Measurements from ENCODE around the gene ACSL6. TPM values are rescaled to one million over a fixed set of nuclear protein-coding genes. Genes with fewer than 3 reads are reported as not detected.

ACSL6 gene
- total RNA-seq, 1 experiment from 2014 or later = 4.8 TPM

DNA sequence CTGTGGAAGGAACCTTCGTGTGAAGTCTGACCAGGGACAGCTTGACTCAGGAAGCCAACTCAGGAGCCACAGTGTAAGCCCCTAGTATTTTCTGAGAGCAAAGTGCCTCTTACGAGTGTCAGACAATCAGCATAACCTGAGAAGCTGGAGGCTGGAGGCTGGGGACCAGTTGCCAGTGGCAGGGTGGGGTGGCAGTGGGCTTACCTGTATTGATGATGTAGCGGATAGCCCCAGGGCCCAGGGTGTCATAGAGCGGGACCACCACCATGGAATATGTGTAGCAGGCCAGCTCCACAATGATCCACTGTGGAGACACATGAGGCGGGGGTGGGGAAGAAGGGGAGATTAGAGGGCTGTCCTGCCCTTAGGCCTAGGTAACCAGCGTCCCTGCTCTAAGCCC is 22.9 kb downstream of the ACSL6 start (continued):
- TF ChIP-seq, protein P1, sequence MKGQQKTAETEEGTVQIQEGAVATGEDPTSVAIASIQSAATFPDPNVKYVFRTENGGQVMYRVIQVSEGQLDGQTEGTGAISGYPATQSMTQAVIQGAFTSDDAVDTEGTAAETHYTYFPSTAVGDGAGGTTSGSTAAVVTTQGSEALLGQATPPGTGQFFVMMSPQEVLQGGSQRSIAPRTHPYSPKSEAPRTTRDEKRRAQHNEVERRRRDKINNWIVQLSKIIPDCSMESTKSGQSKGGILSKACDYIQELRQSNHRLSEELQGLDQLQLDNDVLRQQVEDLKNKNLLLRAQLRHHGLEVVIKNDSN (CRISPR knock-in tag; IDR thresholded peaks at IDR 0.05) = no peak
- TF ChIP-seq CREM (CRISPR knock-in tag; IDR thresholded peaks at IDR 0.05) = no peak
- no peak for TF ChIP-seq ZNF138 (CRISPR knock-in tag; conservative IDR thresholded peaks at IDR 0.05)
- no peak for TF ChIP-seq ATF1 (CRISPR knock-in tag; IDR thresholded peaks at IDR 0.05)
- TF ChIP-seq, protein P2, sequence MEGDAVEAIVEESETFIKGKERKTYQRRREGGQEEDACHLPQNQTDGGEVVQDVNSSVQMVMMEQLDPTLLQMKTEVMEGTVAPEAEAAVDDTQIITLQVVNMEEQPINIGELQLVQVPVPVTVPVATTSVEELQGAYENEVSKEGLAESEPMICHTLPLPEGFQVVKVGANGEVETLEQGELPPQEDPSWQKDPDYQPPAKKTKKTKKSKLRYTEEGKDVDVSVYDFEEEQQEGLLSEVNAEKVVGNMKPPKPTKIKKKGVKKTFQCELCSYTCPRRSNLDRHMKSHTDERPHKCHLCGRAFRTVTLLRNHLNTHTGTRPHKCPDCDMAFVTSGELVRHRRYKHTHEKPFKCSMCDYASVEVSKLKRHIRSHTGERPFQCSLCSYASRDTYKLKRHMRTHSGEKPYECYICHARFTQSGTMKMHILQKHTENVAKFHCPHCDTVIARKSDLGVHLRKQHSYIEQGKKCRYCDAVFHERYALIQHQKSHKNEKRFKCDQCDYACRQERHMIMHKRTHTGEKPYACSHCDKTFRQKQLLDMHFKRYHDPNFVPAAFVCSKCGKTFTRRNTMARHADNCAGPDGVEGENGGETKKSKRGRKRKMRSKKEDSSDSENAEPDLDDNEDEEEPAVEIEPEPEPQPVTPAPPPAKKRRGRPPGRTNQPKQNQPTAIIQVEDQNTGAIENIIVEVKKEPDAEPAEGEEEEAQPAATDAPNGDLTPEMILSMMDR (IDR thresholded peaks at IDR 0.05) = no peak
- no peak for TF ChIP-seq NR1H2 (CRISPR knock-in tag; IDR thresholded peaks at IDR 0.05)
- TF ChIP-seq ZNF121 (CRISPR knock-in tag; IDR thresholded peaks at IDR 0.05) = no peak
- TF ChIP-seq, protein P3, sequence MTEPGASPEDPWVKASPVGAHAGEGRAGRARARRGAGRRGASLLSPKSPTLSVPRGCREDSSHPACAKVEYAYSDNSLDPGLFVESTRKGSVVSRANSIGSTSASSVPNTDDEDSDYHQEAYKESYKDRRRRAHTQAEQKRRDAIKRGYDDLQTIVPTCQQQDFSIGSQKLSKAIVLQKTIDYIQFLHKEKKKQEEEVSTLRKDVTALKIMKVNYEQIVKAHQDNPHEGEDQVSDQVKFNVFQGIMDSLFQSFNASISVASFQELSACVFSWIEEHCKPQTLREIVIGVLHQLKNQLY (CRISPR knock-in tag; IDR thresholded peaks at IDR 0.05) = no peak
- TF ChIP-seq, protein P4, sequence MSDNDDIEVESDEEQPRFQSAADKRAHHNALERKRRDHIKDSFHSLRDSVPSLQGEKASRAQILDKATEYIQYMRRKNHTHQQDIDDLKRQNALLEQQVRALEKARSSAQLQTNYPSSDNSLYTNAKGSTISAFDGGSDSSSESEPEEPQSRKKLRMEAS (CRISPR knock-in tag; IDR thresholded peaks at IDR 0.05) = no peak
- TF ChIP-seq, protein P5, sequence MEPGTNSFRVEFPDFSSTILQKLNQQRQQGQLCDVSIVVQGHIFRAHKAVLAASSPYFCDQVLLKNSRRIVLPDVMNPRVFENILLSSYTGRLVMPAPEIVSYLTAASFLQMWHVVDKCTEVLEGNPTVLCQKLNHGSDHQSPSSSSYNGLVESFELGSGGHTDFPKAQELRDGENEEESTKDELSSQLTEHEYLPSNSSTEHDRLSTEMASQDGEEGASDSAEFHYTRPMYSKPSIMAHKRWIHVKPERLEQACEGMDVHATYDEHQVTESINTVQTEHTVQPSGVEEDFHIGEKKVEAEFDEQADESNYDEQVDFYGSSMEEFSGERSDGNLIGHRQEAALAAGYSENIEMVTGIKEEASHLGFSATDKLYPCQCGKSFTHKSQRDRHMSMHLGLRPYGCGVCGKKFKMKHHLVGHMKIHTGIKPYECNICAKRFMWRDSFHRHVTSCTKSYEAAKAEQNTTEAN (CRISPR knock-in tag; IDR thresholded peaks at IDR 0.05) = no peak
- TF ChIP-seq, protein P6, sequence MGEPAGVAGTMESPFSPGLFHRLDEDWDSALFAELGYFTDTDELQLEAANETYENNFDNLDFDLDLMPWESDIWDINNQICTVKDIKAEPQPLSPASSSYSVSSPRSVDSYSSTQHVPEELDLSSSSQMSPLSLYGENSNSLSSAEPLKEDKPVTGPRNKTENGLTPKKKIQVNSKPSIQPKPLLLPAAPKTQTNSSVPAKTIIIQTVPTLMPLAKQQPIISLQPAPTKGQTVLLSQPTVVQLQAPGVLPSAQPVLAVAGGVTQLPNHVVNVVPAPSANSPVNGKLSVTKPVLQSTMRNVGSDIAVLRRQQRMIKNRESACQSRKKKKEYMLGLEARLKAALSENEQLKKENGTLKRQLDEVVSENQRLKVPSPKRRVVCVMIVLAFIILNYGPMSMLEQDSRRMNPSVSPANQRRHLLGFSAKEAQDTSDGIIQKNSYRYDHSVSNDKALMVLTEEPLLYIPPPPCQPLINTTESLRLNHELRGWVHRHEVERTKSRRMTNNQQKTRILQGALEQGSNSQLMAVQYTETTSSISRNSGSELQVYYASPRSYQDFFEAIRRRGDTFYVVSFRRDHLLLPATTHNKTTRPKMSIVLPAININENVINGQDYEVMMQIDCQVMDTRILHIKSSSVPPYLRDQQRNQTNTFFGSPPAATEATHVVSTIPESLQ (CRISPR knock-in tag; IDR thresholded peaks at IDR 0.05) = no peak
- no peak for TF ChIP-seq NR3C1 (CRISPR knock-in tag; conservative IDR thresholded peaks at IDR 0.05; ENCODE audit: low read depth)

DNA sequence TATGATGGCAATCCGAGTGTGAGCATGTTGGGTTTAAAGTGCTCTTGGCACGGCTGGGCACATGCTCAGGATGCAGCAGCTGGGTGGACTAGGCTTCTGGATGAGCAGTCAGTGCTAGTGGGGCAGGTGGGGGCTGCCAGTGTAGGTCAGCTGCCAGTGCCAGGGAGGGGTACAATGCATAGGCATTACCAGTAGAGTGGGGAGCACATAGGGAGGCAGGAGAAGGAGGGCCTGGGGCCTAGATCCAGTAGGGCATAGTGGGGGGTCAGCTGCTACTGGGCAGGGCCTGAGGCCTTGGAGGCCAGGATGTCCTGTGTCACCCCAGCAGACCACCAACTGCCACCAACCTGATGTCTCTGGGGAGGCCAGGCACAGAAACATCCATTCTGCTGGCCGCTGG is 24.2 kb downstream of the ACSL6 start:
- ChIA-PET POLR2A (no interaction called here), CTCF (no interaction called here)
- H3K27ac Mint-ChIP-seq = no peak overlapping the region
- H3K9me3 Mint-ChIP-seq = no peaks in the 10 kb centered on the region
- no peak for DNase-seq (ENCODE audit: low spot score)
- no peaks in the 10 kb centered on the region for H3K36me3 Mint-ChIP-seq
- peaks cover 7% of the 10 kb centered on the region for H3K4me1 Mint-ChIP-seq
- ATAC-seq = no peak
- no peak overlapping the region for H3K4me3 Mint-ChIP-seq
- H3K27me3 Mint-ChIP-seq (ENCODE audit: low read depth) = no peaks in the 10 kb centered on the region; the same call in 1 of the 2 replicates
- TF ChIP-seq, protein P7, sequence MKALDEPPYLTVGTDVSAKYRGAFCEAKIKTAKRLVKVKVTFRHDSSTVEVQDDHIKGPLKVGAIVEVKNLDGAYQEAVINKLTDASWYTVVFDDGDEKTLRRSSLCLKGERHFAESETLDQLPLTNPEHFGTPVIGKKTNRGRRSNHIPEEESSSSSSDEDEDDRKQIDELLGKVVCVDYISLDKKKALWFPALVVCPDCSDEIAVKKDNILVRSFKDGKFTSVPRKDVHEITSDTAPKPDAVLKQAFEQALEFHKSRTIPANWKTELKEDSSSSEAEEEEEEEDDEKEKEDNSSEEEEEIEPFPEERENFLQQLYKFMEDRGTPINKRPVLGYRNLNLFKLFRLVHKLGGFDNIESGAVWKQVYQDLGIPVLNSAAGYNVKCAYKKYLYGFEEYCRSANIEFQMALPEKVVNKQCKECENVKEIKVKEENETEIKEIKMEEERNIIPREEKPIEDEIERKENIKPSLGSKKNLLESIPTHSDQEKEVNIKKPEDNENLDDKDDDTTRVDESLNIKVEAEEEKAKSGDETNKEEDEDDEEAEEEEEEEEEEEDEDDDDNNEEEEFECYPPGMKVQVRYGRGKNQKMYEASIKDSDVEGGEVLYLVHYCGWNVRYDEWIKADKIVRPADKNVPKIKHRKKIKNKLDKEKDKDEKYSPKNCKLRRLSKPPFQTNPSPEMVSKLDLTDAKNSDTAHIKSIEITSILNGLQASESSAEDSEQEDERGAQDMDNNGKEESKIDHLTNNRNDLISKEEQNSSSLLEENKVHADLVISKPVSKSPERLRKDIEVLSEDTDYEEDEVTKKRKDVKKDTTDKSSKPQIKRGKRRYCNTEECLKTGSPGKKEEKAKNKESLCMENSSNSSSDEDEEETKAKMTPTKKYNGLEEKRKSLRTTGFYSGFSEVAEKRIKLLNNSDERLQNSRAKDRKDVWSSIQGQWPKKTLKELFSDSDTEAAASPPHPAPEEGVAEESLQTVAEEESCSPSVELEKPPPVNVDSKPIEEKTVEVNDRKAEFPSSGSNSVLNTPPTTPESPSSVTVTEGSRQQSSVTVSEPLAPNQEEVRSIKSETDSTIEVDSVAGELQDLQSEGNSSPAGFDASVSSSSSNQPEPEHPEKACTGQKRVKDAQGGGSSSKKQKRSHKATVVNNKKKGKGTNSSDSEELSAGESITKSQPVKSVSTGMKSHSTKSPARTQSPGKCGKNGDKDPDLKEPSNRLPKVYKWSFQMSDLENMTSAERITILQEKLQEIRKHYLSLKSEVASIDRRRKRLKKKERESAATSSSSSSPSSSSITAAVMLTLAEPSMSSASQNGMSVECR (CRISPR knock-in tag; IDR thresholded peaks at IDR 0.05; ENCODE audit: borderline replicate concordance) = no peak
- TF ChIP-seq, protein P8, sequence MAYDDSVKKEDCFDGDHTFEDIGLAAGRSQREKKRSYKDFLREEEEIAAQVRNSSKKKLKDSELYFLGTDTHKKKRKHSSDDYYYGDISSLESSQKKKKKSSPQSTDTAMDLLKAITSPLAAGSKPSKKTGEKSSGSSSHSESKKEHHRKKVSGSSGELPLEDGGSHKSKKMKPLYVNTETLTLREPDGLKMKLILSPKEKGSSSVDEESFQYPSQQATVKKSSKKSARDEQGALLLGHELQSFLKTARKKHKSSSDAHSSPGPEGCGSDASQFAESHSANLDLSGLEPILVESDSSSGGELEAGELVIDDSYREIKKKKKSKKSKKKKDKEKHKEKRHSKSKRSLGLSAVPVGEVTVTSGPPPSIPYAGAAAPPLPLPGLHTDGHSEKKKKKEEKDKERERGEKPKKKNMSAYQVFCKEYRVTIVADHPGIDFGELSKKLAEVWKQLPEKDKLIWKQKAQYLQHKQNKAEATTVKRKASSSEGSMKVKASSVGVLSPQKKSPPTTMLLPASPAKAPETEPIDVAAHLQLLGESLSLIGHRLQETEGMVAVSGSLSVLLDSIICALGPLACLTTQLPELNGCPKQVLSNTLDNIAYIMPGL (CRISPR knock-in tag; IDR thresholded peaks at IDR 0.05) = no peak
- TF ChIP-seq, protein P6 (CRISPR knock-in tag; IDR thresholded peaks at IDR 0.05) = no peak
- TF ChIP-seq, protein P9, sequence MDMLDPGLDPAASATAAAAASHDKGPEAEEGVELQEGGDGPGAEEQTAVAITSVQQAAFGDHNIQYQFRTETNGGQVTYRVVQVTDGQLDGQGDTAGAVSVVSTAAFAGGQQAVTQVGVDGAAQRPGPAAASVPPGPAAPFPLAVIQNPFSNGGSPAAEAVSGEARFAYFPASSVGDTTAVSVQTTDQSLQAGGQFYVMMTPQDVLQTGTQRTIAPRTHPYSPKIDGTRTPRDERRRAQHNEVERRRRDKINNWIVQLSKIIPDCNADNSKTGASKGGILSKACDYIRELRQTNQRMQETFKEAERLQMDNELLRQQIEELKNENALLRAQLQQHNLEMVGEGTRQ (CRISPR knock-in tag; IDR thresholded peaks at IDR 0.05) = no peak
- TF ChIP-seq, protein P10, sequence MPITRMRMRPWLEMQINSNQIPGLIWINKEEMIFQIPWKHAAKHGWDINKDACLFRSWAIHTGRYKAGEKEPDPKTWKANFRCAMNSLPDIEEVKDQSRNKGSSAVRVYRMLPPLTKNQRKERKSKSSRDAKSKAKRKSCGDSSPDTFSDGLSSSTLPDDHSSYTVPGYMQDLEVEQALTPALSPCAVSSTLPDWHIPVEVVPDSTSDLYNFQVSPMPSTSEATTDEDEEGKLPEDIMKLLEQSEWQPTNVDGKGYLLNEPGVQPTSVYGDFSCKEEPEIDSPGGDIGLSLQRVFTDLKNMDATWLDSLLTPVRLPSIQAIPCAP (CRISPR knock-in tag; IDR thresholded peaks at IDR 0.05) = no peak
- TF ChIP-seq ATF1 (CRISPR knock-in tag; IDR thresholded peaks at IDR 0.05) = no peak
- TF ChIP-seq FOXK1 (CRISPR knock-in tag; IDR thresholded peaks at IDR 0.05) = no peak
- no peak for TF ChIP-seq ZNF396 (CRISPR knock-in tag; IDR thresholded peaks at IDR 0.05; ENCODE audit: borderline replicate concordance)
